Measurements from ENCODE around the gene TLE7. TPM values are rescaled to one million over a fixed set of nuclear protein-coding genes. Genes with fewer than 3 reads are reported as not detected.

The TLE7 gene
- total RNA-seq, 1 donor from 2014 or later = not detected

GRCh38 chr16:71421911-71422310 is 19.9 kb downstream of the TLE7 start:
- DNase-seq (ENCODE audit: low spot score in 2 of 2) (no peak), FAIRE-seq (no peak)

- FAIRE-seq = no peak
Measured at GRCh38 chr16:71414038-71414437, 27.8 kb downstream of the TLE7 start.

DNA sequence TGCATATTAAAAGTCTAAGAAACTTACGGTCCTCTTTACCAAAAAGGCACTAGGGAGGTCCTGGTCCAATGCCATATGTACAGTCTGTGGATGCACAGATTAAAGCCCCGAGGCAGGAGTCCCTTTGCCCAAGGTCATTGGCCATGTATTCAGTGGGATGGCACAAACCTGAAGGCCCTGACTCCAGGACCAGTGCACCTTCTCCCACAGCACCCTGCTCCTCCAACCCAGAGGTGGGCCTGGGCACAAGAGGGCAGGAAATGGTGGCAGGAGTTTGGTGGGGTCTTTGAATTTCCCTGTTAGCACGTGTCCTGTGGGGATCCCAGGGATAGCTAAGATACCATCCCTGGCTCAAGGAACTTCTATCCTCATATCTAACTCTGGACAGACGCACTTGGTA is 28.5 kb downstream of the TLE7 start:
- no peak for FAIRE-seq
- no peak for DNase-seq (ENCODE audit: low spot score in 2 of 2)

More at GRCh38 chr16:71414038-71414437, 27.8 kb downstream of the TLE7 start:
- no peak for DNase-seq (ENCODE audit: low spot score in 2 of 2)

GRCh38 chr16:71412270-71413160 is 29.3 kb downstream of the TLE7 start:
- no peak for FAIRE-seq

GRCh38 chr16:71410146-71410545 is 31.7 kb downstream of the TLE7 start:
- FAIRE-seq (no peak), DNase-seq (ENCODE audit: low spot score in 2 of 2) (no peak)

More at GRCh38 chr16:71412270-71413160, 29.3 kb downstream of the TLE7 start:
- peak; percentile 56 to 84 for DNase-seq (ENCODE audit: low spot score in 2 of 2)

- FAIRE-seq = no peak
Measured at GRCh38 chr16:71409011-71409775, 32.7 kb downstream of the TLE7 start.

GRCh38 chr16:71408536-71408935 is 33.3 kb downstream of the TLE7 start:
- no peak for FAIRE-seq
- DNase-seq (ENCODE audit: low spot score in 2 of 2) = no peak

More at GRCh38 chr16:71409011-71409775, 32.7 kb downstream of the TLE7 start:
- no peak for DNase-seq (ENCODE audit: low spot score in 2 of 2)

DNA sequence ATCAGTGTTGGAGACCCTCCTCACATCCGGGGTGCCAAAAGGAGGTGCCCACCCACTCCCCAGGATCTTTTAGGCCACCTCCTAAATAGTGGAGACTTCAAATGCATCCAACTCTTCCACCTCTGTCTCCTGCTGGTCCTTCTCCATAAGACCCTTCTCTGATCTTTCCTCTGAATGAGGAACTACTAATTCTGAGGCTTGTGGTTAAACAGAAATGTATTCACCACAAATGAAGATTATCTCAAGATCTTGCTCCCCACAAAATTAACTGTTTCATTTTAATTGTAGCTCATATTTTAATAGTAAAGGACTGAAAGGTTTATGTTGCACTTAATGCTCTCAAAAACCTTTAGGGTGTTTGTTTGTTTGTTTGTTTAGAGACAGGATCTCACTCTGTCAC is 34.1 kb downstream of the TLE7 start:
- FAIRE-seq (no peak), DNase-seq (ENCODE audit: low spot score in 2 of 2) (no peak)

GRCh38 chr16:71406724-71407123 is 35.1 kb downstream of the TLE7 start:
- DNase-seq (ENCODE audit: low spot score in 2 of 2) = no peak
- FAIRE-seq = no peak

DNA sequence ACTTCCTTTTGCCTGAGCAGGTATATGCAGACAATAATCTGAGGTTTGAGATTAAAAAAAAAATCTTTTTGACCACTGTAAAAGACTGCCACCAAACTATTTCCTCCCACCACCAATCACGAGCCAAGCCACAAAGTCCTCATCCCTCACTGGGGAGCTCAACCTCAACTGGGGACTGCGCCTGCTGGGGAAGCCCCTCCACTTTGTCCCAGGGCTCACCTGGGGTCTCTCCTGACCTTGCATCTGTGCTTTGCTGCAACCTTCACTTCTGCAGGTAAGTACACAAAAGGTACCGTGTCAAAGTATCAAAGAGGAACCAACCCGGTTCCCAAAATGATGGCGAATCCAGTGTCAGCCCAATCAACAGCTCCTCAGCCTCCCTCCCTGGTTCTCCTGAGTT is 35.5 kb downstream of the TLE7 start:
- FAIRE-seq (no peak), DNase-seq (ENCODE audit: low spot score in 2 of 2) (no peak)

GRCh38 chr16:71404364-71404763 is 37.5 kb downstream of the TLE7 start:
- DNase-seq (ENCODE audit: low spot score in 2 of 2) = no peak
- no peak for FAIRE-seq

DNA sequence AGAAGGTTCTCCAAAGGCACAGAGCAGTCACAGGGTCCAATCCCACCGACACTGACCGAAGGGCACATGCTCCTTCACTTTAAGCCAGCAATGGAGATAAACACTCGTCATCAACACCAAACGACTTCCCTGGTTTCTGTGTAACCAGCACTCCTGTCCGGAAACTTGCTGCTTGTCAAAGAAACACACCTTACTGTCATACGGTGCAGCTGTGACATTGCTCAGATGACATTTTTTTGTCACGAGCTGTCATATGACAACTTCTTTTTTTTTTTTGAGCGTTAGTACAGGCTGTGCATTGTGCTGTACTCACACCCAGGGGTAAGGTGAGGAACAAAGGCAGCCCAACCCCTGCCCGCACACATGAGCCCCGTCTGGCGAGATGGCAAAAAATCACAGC is 39.2 kb downstream of the TLE7 start:
- FAIRE-seq = no peak
- no peak for DNase-seq (ENCODE audit: low spot score in 2 of 2)

GRCh38 chr16:71402007-71402406 is 39.8 kb downstream of the TLE7 start:
- FAIRE-seq = no peak
- no peak for DNase-seq (ENCODE audit: low spot score in 2 of 2)

DNA sequence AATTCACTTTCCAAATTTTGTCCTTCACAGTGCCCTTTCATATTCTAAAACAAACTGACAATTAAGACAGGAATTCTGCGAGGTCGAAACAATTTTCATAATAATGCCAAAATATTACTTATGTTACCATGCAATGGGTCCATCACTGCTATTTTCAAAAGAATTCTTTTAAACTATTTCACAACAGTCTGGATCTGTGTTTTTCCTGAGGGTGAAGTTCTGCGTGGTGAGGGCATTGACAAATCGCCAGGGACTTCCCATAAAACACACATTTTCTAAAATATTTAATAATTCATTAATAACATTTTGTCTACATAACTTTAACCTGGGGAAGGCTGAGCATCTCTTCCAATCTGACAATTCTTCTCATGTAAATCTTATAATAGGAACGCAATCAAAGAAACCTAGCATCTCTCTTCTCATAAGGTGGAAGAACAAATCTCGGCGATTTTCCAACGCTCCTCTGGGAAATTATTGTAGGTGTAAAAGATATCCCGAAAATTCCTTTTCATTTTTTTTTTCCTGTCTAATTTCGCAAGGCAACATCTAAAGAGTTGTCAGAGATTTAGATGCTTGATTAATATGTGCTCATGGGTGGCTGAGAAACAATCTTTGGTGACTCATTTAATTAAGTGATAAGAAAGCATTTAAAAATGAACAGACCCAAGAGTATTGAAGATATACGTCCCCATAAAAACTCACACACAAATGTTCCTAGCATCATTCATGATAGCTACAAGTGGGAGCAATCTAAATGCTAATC is 41.9 kb downstream of the TLE7 start:
- DNase-seq (ENCODE audit: low spot score in 2 of 2) = no peak

GRCh38 chr16:71396594-71396993 is 45.3 kb downstream of the TLE7 start:
- FAIRE-seq = no peak
- DNase-seq (ENCODE audit: low spot score in 2 of 2) = no peak

More for the DNA sequence above, 41.9 kb downstream of the TLE7 start:
- no peak for FAIRE-seq

DNA sequence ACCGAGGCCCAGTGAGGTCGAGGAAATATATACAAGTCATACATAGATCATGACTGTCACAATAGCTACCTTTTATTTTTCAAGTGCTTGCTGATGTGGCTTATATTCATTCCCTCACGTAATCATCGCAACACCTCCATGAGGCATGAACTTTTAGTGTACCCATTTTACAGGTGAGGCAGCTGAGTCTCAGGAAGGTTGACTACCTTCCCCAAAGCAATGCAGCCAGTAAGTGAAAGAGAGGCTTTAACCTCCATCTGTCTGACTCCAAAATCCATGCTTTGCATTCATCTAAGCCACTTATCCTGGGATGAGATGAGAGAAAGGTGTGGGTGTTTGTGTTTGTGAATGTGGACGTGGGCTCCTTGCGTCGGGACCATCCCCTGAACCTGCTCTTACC is 52.5 kb downstream of the TLE7 start:
- FAIRE-seq (no peak), DNase-seq (ENCODE audit: low spot score in 2 of 2) (no peak)

DNA sequence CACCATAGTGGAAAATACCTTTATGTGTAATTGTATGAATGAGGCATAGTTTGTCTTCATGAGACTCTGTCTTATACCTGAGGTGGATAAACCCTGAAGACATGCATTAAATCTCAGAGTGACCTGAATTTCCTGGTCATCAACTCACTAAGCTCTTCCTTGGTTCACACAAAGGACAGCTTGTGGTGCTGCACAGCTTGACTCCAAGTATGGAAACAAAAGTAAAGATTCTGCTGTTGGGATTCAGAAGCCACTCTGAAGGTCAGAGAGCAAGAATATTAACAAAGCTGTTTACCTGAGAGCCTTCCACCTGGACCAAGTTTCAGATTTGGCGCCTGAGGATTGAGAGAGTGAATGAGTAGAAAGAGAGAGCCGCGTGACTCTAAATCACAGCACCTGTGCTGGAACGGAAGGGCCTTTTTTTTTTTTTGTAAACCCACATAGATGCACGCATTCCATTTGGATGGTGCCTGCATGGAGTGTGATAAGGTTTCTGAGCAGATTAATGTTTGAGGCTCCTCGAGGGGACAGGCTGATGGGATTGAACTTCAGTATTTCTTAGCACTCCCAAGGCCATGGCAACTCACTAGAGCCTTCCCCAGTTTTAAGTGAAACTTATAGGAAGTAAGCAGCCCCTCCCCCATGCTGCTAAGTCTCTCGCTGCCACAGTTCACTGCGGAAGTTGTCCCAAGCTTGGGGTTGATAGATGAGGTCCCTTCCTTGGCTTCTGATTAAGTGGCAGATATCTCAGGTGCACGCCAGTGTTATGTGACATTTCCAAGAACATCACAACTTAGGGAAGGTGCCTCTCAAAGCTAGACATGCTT is 54.6 kb downstream of the TLE7 start:
- DNase-seq (ENCODE audit: low spot score in 2 of 2) (no peak), FAIRE-seq (no peak)

DNA sequence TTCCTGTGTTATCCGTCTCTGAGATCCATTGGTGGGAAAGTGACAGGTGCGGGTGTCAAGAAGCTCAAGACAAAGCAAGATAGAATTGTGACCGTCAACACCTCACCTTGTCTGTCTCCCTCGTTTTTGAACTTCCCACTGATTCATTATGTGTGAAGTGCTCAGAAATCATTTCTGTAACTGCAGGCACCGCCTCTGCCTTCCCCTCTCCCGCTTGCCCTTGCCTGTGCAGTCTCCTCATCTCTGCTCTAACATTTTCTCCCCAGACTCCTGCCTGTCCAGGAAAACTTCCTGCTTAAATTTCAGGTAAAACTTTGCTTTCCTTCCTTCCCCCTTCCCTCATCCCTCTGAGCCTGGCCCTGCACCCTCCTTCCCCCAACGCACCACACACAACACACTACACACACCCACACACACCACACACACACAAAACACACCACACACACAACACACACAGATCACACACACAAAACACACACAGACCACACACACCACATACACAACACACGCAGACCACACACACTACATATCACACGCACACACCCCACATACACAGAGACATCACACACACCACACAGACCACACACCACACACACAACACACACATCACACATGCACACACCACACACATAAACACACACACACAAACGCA is 57.7 kb downstream of the TLE7 start:
- FAIRE-seq = no peak
- DNase-seq (ENCODE audit: low spot score in 2 of 2) = no peak

DNA sequence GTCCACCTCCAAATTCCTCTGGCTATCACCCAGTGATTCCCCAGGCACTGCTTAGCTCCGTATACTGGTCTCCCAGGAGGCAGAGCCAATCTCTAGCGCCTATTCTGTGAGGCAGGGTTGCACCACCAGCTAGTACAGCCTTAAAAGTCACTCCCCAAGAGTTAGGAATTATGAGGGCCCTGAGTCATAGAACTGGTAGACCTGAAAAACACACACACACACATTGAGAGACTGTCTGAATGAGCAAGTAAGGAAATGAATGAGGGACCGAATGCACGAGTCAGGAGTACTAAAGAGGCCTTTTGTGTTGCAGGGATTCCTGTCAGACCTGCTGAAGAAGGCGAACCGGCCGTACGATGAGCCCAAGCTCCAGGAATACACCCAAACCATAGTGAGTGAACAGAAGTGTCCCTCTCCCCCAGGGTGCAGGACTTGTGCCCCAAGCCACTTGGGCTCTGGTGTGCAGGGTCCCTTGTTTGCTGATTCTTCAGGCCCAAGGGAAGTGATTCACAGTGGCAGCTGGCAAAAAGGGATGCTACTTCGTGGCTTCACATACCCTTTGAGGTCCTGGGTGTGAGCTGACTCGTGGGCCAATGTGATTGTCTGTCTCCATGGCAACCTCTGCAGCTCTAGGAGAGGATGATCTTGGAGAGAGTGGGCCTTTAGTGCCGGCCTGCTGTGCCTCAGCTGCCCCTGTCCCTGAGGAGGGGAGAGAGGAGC is 58.6 kb downstream of the TLE7 start:
- FAIRE-seq = no peak
- DNase-seq (ENCODE audit: low spot score in 2 of 2) = no peak
